IMR-90 (cell line): Measurements from ENCODE around the gene GNB5. TPM values are rescaled to one million over a fixed set of nuclear protein-coding genes. Genes with fewer than 3 reads are reported as not detected.

Experiments used
- ATAC-seq: fragments of 200-7000 bp; cut with Tn5 transposase; 2 replicates; pipeline ENCODE4 v1.9.1; 2020; ENCODE audit warnings: low read depth, mild to moderate bottlenecking, moderate library complexity
- BruUV-seq: library from RNA; stranded (reverse); fragments of 400-500 nt; replicated peaks from 2 replicates; lab custom pipeline; 2021; lab: Mats Ljungman, UMichigan
- CTCF ChIA-PET: fragments of 300-600 bp; formaldehyde crosslinking; extraction: SDS; loops from one replicate; lab custom pipeline; 2021; ENCODE audit warnings: antibody characterized with exemption; lab: Yijun Ruan, JAX
- POLR2A ChIA-PET: fragments of 300-600 bp; sonication (Branson Sonifier 250); formaldehyde crosslinking; loops from one replicate; lab custom pipeline; 2022; ENCODE audit warnings: antibody characterized with exemption; ENCODE audit not compliant: unreplicated experiment; lab: Charles Lee
- DNase-seq: peaks from one replicate; pipeline ENCODE4 v3.0.0; 2013
- H2AFZ ChIP-seq: replicated peaks from 2 replicates; pipeline ENCODE3; 2013; ENCODE audit warnings: low read length, mild to moderate bottlenecking; ENCODE audit not compliant: poor library complexity
- H2AK5ac ChIP-seq: 2 replicates; pipeline ENCODE4 v1.6.1; 2013; ENCODE audit warnings: low read depth, low read length, inconsistent platforms
- H2AK9ac ChIP-seq: replicated peaks from 2 replicates; pipeline ENCODE3; 2013; ENCODE audit warnings: mild to moderate bottlenecking, low read depth, low read length, moderate library complexity; ENCODE audit not compliant: poor library complexity
- H2BK120ac ChIP-seq: 2 replicates; pipeline ENCODE4 v1.6.1; 2013; ENCODE audit warnings: low read depth, low read length, inconsistent platforms
- H2BK15ac ChIP-seq: 3 replicates; pipeline ENCODE4 v1.6.1; 2013; ENCODE audit warnings: low read depth, low read length, inconsistent platforms
- H2BK20ac ChIP-seq: 2 replicates; pipeline ENCODE4 v1.6.1; 2013; ENCODE audit warnings: low read depth, mild to moderate bottlenecking, inconsistent platforms, low read length, moderate library complexity
- H2BK5ac ChIP-seq: 2 replicates; pipeline ENCODE4 v1.6.1; 2013; ENCODE audit warnings: mild to moderate bottlenecking, low read depth, low read length, inconsistent platforms; ENCODE audit not compliant: poor library complexity, severe bottlenecking
- H3K14ac ChIP-seq: replicated peaks from 2 replicates; pipeline ENCODE4 v1.6.1; 2013; ENCODE audit warnings: low read depth, low read length, inconsistent platforms
- H3K18ac ChIP-seq: 2 replicates; pipeline ENCODE4 v1.6.1; 2013; ENCODE audit warnings: low read depth, low read length, control low read depth
- H3K23ac ChIP-seq: 2 replicates; pipeline ENCODE4 v1.6.1; 2013; ENCODE audit warnings: low read depth, low read length, inconsistent platforms
- H3K27ac ChIP-seq: 2 replicates; pipeline ENCODE4 v1.5.1; 2013; ENCODE audit warnings: mild to moderate bottlenecking, control low read depth, low read length; ENCODE audit not compliant: insufficient read depth
- H3K27me3 ChIP-seq: 2 replicates; pipeline ENCODE4 v1.6.1; 2013; ENCODE audit warnings: low read length; ENCODE audit not compliant: control insufficient read depth, insufficient read depth
- H3K36me3 ChIP-seq: 2 replicates; pipeline ENCODE4 v1.6.1; 2013; ENCODE audit warnings: low read length, mixed read lengths; ENCODE audit not compliant: control insufficient read depth, insufficient read depth
- H3K4ac ChIP-seq: 2 replicates; pipeline ENCODE4 v1.6.1; 2013; ENCODE audit warnings: low read depth, low read length, inconsistent platforms
- H3K4me1 ChIP-seq: 2 replicates; pipeline ENCODE4 v1.6.1; 2013; ENCODE audit warnings: low read length, mixed read lengths; ENCODE audit not compliant: control insufficient read depth, insufficient read depth
- H3K4me2 ChIP-seq: 2 replicates; pipeline ENCODE4 v1.6.1; 2013; ENCODE audit warnings: low read depth, mild to moderate bottlenecking, control low read depth, low read length, moderate library complexity
- H3K4me3 ChIP-seq: 2 replicates; pipeline ENCODE4 v1.5.1; 2013; ENCODE audit warnings: low read depth, mild to moderate bottlenecking, control low read depth, low read length, moderate library complexity; ENCODE audit not compliant: insufficient read depth
- H3K56ac ChIP-seq: 2 replicates; pipeline ENCODE4 v1.6.1; 2013; ENCODE audit warnings: low read length, inconsistent platforms; ENCODE audit not compliant: insufficient read depth; ENCODE audit errors: extremely low read depth
- H3K79me1 ChIP-seq, 2 experiments: 2 replicates each; pipeline ENCODE4 v1.6.1; 2013; ENCODE audit warnings: low read length in 2 of 2, inconsistent platforms in 1 of 2, low read depth in 1 of 2
- H3K9ac ChIP-seq: 2 replicates; pipeline ENCODE4 v1.6.1; 2013; ENCODE audit warnings: low read depth, low read length, control low read depth
- H3K9me1 ChIP-seq: 2 replicates; pipeline ENCODE4 v1.6.1; 2013; ENCODE audit warnings: low read length, inconsistent platforms; ENCODE audit not compliant: insufficient read depth
- H3K9me3 ChIP-seq: 2 replicates; pipeline ENCODE4 v1.6.1; 2013; ENCODE audit warnings: low read length; ENCODE audit not compliant: control insufficient read depth, insufficient read depth
- H4K20me1 ChIP-seq: 2 replicates; pipeline ENCODE4 v1.6.1; 2013; ENCODE audit warnings: low read length, inconsistent platforms; ENCODE audit not compliant: insufficient read depth
- H4K5ac ChIP-seq: 2 replicates; pipeline ENCODE4 v1.6.1; 2013; ENCODE audit warnings: mild to moderate bottlenecking, low read depth, low read length, control low read depth
- H4K8ac ChIP-seq, 2 experiments: 2 replicates each; pipeline ENCODE4 v1.6.1; 2013; ENCODE audit warnings: low read depth in 2 of 2, low read length in 2 of 2, control low read depth in 1 of 2, inconsistent platforms in 1 of 2
- H4K91ac ChIP-seq: 2 replicates; pipeline ENCODE4 v1.6.1; 2013; ENCODE audit warnings: low read depth, low read length, inconsistent platforms; ENCODE audit not compliant: insufficient read depth
- FOS ChIP-seq: fragments of 150-350 bp; IDR thresholded peaks from 2 replicates; pipeline ENCODE4 v1.6.1; 2016; ENCODE audit warnings: low read depth, low read length
- NFE2L2 ChIP-seq: fragments of 150-350 bp; IDR thresholded peaks from 2 replicates; pipeline ENCODE4 v1.6.1; 2016; ENCODE audit warnings: low read depth, mild to moderate bottlenecking, low read length
- WGBS, 2 experiments: methylation state at CpG; one replicate each; pipeline versions ENCODE4 v1.1.5 to v1.1.7; 2013; ENCODE audit warnings: missing lambda C conversion rate in 2 of 2; ENCODE audit not compliant: insufficient read length in 1 of 2; ENCODE audit errors: extremely low coverage in 2 of 2; 5-methylcytosine and 5-hydroxymethylcytosine counted together
- dilution Hi-C: fragments of 300-500 bp; cut with HindIII; formaldehyde crosslinking; loops from one replicate; pipeline ENCODE4 v1.14.3; 2018; ENCODE audit warnings: low sequenced_read_pairs; ENCODE audit not compliant: unreplicated experiment
- in situ Hi-C: fragments of 300-500 bp; cut with MboI; formaldehyde crosslinking; loops from 3 replicates; pipeline ENCODE4 v1.14.3; 2019; ENCODE audit warnings: low sequenced_read_pairs, inconsistent platforms, mixed read lengths
- intact Hi-C: fragments of 100-400 bp; cut with micrococcal nuclease; formaldehyde crosslinking; loops from 2 replicates; pipeline ENCODE4 v1.10.0; 2022
- polyA plus RNA-seq, 3 experiments: library from polyadenylated mRNA; depleted of rRNA; stranded (reverse); fragments of >200 nt; gene quantifications; 2 replicates each; pipeline ENCODE4 v1.2.3, GENCODE V29; 2012; ENCODE audit warnings: low replicate concordance in 1 of 3
- total RNA-seq: library from RNA; depleted of rRNA; stranded (reverse); fragments of >200 nt; gene quantifications from 2 replicates; pipeline ENCODE4 v1.2.3, GENCODE V29; 2012
- TF ChIP-seq, protein P1 (sequence below): fragments of 150-350 bp; IDR thresholded peaks from 2 replicates; pipeline ENCODE4 v1.6.1; 2017; ENCODE audit warnings: mild to moderate bottlenecking, antibody characterized with exemption, low read length, low read depth

The GNB5 gene
- total and polyA plus RNA-seq, 2 of the 4 experiments (the other 2 are of a cell fraction), result 27.7 to 33.2 TPM

DNA sequence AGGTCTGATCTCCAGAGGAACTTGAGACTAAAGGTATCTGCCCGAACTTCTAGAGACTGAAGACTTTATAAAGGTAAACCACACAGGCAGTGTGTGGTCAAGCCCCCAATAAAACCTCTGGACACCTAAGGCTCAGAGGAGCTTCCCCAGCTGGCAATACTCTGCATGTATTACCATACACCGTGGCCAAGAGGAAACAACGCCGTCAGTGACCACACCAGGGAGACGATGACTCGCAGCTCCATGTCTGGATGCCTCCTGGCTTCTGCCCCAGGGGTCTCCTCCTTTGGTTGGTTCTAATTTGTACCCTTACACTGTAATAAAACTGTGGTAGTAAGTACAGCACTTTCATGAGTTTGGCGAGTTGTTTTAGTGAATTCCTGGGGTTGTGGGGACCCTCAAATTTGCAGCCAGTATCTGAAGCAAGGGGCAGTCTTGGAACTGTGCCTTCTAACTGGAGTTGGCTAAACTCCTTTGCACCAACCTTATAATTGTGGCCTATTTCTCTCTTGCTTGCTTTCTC is 46.5 kb downstream of the GNB5 start:
- H3K23ac ChIP-seq, result peak overlapping the region; percentile 46; the same call in 1 of the 2 replicates
- CTCF ChIA-PET, result interaction anchor here (0.6 kb wide), 1 partner anchor 63 kb away, joined by 3 read pairs; no protein-coding TSS in a partner anchor
- H3K36me3 ChIP-seq, result peaks cover 19% of the 10 kb centered on the region
- no peaks in the 10 kb centered on the region for H3K27me3 ChIP-seq
- no peak overlapping the region for H3K9ac ChIP-seq
- H4K8ac ChIP-seq, result peak overlapping the region; percentile 43 to 52; a peak in 1 of 4 replicates
- peak overlapping the region; percentile 62 for H2AK9ac ChIP-seq
- peak overlapping the region; percentile 67; the same call in 1 of the 2 replicates for H3K4ac ChIP-seq
- peak overlapping the region; percentile 24 for H2AFZ ChIP-seq
- H2BK15ac ChIP-seq, result no peak overlapping the region
- H3K14ac ChIP-seq, result peak overlapping the region; percentile 48; the same call in 1 of the 2 replicates
- H3K18ac ChIP-seq, result peak overlapping the region; percentile 22; the same call in 1 of the 2 replicates
- peak overlapping the region; percentile 69 for H2BK20ac ChIP-seq
- H3K27ac ChIP-seq, result no peak overlapping the region
- intact Hi-C loops (no loop called here), dilution Hi-C loops (no loop called here), in situ Hi-C loops (no loop called here)
- peaks cover 0 to 6% of the 10 kb centered on the region in 2 experiments; a peak in 2 of 4 replicates for H3K79me1 ChIP-seq
- peak overlapping the region; percentile 53; the same call in 1 of the 2 replicates for H2BK120ac ChIP-seq
- peak overlapping the region; percentile 58; the same call in 1 of the 2 replicates for H4K91ac ChIP-seq
- TF ChIP-seq FOS (0 out of 2 replicates have a peak, but pooled peaks have one; percentile 24), NFE2L2 (no peak)
- TF ChIP-seq, protein P1, sequence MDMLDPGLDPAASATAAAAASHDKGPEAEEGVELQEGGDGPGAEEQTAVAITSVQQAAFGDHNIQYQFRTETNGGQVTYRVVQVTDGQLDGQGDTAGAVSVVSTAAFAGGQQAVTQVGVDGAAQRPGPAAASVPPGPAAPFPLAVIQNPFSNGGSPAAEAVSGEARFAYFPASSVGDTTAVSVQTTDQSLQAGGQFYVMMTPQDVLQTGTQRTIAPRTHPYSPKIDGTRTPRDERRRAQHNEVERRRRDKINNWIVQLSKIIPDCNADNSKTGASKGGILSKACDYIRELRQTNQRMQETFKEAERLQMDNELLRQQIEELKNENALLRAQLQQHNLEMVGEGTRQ, result no peak
- no peaks in the 10 kb centered on the region for H3K9me3 ChIP-seq
- H3K56ac ChIP-seq, result no peak overlapping the region
- WGBS, 2 experiments, result 89% methylated on average over 3 of the region's 7 CpGs; no CpG with 5 or more reads in 1 of the 2 experiments
- ATAC-seq (no peak), DNase-seq (peak; percentile 55)
- BruUV-seq, result no TSS peak
- no peak overlapping the region for H3K4me3 ChIP-seq
- H2AK5ac ChIP-seq, result peak overlapping the region; percentile 74
- H3K4me2 ChIP-seq, result no peak overlapping the region
- no peaks in the 10 kb centered on the region for H4K20me1 ChIP-seq
- POLR2A ChIA-PET, result interaction anchor here (0.6 kb wide), 1 partner anchor 384 kb away, joined by 3 read pairs; no protein-coding TSS in a partner anchor
- H2BK5ac ChIP-seq, result peak overlapping the region; percentile 78
- H3K4me1 ChIP-seq, result peaks cover 11% of the 10 kb centered on the region
- peaks cover 8% of the 10 kb centered on the region for H3K9me1 ChIP-seq
- H4K5ac ChIP-seq, result no peak overlapping the region
